Measurements from ENCODE around the gene HTR3B.
"Not testable (repeated sequence)": the region's sequence is repeated elsewhere in the genome, so short reads cannot be mapped to it uniquely, and the experiment has no call there.

The HTR3B gene

GRCh38 chr11:113885897-113886296 is 18.7 kb upstream of the HTR3B start:
- DNase-seq (ENCODE audit: low read depth) = no peak

GRCh38 chr11:113888848-113889247 is 15.7 kb upstream of the HTR3B start:
- DNase-seq (ENCODE audit: low read depth) = no peak

DNA sequence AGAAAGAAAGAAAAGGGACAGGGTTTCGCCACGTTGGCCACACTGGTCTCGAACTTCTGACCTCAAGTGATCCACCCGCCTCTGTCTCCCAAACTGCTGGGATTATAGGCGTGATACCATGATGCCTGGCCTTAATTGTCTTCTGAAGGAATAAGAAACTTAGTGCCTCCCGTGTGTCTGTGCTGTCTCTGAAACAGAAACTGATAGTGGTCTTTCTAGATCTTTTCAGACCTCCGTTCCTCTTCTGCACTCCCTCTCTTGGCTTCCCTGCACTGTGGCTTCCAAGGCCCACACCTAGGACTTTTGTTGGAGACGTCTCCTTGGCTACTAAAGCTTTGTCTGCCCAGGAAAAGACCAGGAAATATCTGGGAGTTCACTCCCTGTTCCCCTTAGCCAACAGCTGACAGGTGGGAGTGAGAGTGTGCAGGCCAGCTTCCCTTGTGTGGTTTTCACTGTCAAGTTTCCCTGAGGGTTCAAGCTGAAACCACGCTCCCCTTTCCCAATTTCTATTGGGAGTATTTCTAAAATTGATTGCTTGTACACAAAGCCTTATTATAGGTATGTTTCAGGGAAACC is 10.1 kb upstream of the HTR3B start:
- DNase-seq (ENCODE audit: low read depth) = no peak

- DNase-seq (ENCODE audit: low read depth) = no peak
These were observed 9.0 kb upstream of the HTR3B start for GRCh38 chr11:113895367-113896155.

GRCh38 chr11:113896156-113896879 is 8.3 kb upstream of the HTR3B start:
- peak; percentile 32 for DNase-seq (ENCODE audit: low read depth)

DNA sequence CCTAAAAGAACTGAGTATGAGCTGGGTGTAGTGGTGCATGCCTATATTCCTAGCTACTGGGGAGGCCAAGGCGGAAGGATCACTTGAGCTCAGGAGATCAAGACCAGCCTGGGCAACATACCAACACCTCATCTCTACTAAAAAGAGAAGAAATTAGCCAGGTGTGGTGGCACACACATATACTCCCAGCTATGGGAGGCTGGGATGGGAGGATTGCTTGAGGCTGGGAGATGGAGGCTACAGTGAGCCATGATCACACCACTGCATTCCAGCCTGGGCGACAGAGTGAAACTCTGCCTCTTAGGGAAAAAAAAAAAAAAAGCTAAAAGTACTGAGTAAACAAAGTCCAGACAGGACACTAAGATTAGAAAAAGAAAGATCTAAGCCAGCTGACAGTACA is 3.5 kb upstream of the HTR3B start:
- DNase-seq (ENCODE audit: low read depth) = no peak

DNA sequence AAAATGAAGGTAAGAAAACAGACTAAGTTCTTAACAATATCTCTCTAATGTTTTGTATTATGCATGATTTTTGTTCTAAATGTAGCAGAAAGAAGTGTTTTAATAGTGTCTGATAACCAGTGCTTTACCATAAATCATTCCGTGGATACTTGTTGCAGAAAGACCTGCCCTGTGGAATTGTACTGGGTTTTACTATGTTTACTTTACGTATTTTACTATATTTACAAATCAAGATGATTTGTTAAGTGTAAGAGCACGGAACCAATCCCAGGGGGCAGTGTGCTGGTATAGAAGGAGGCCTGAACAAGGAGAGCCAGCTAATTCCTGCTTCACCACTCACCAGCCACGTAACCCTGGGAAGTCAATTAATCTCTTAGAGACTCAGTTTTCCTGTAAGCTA is 1.4 kb downstream of the HTR3B start:
- DNase-seq (ENCODE audit: low read depth) = peak; percentile 16

- no peak for DNase-seq (ENCODE audit: low read depth)
These were observed 1.9 kb downstream of the HTR3B start for GRCh38 chr11:113906516-113906915.

DNA sequence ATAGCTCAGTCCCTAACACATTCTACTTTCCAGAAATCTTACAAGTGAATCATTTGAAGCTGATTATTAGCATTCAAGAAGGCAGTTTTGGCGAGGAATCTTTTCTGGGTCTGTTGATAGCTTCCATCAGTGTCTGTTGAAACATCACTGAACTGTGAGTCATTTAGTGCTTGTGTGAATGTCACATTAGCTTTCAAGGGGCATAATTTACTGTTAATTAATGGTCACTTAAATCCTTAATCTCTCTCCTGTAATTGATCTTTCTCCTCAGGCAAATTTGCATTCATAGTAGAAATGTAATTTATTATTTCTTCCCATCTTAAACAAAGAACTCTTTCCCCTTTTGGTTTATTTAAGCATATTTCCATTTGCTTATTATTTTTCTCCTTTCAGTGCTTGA is 2.6 kb downstream of the HTR3B start:
- DNase-seq (ENCODE audit: low read depth) = no peak

- DNase-seq (ENCODE audit: low read depth) = no peak
These were observed 3.1 kb downstream of the HTR3B start for GRCh38 chr11:113907681-113908080.

DNA sequence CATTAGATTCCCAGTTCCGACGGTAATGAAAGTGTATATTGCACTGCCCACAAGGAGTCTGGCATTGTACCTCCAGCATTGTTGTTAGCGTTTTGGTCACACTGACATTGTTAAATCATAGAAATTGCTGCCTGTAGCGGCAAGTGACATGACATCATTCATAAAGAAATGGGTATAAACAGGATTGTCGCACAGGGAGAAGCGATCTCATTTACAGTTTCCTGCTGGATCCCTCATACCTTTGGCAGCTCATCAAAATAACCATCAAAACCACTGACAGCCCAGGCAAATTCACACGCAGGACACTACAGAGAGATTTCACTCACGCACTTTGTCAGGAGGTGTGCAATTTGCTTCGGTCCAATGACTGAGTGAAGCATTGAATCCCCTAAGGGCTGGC is 3.5 kb downstream of the HTR3B start:
- DNase-seq (ENCODE audit: low read depth) = no peak

GRCh38 chr11:113911491-113911890 is 6.9 kb downstream of the HTR3B start:
- not testable (repeated sequence) for DNase-seq (ENCODE audit: low read depth)

- DNase-seq (ENCODE audit: low read depth) = no peak
These were observed 19.0 kb downstream of the HTR3B start for GRCh38 chr11:113923572-113923971.

GRCh38 chr11:113926273-113927197 is 21.9 kb downstream of the HTR3B start:
- peak; percentile 50 for DNase-seq (ENCODE audit: low read depth)

DNA sequence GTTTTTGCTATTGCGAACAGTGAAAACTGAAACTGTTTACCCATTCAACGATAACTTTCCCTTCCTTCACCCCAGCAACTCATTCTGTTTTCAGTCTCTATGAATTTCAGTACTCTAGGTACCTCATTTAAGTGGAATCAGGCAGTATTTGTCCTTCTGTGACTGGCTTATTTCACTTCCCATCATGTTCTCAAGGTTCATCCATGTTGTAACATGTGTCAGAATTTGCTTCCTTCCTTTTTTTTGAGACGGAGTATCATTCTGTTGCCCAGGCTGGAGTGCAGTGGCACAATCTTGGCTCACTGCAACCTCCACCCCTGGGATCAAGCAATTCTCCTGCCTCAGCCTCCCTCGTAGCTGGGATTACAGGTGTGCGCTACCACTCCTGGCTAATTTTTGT is 23.7 kb downstream of the HTR3B start:
- DNase-seq (ENCODE audit: low read depth) = no peak

- DNase-seq (ENCODE audit: low read depth) = no peak
These were observed 28.2 kb downstream of the HTR3B start for GRCh38 chr11:113932788-113933187.

- DNase-seq (ENCODE audit: low read depth) = not testable (repeated sequence)
These were observed 29.6 kb downstream of the HTR3B start for GRCh38 chr11:113934193-113934592.

GRCh38 chr11:113934761-113935160 is 30.2 kb downstream of the HTR3B start:
- DNase-seq (ENCODE audit: low read depth) = no peak

GRCh38 chr11:113935858-113936257 is 31.3 kb downstream of the HTR3B start:
- DNase-seq (ENCODE audit: low read depth) = no peak

GRCh38 chr11:113937918-113938317 is 33.3 kb downstream of the HTR3B start:
- no peak for DNase-seq (ENCODE audit: low read depth)

- no peak for DNase-seq (ENCODE audit: low read depth)
These were observed 37.7 kb downstream of the HTR3B start for GRCh38 chr11:113942256-113942655.

DNA sequence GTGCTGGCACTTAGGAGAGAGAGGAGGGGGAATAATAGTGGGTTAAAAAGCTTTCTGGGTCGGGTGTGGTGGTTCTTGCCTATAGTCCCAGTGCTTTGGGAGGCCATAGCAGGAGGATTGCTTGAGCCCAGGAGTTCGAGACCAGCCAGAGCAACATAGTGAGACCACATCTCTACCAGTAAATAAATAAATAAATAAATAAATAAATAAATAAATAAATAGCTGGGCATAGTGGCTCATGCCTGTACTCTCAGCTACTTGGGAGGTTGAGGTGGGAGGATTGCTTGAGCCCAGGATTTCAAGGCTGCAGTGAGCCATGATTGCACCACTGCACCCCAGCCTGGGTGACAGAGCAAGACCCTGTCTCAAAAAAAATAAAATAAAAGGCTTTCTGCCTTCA is 41.6 kb downstream of the HTR3B start:
- DNase-seq (ENCODE audit: low read depth) = not testable (repeated sequence)
